H1 (cell line): ENCODE results near the gene HPS3.

Experiments used
- CEBPB ChIP-seq: IDR thresholded peaks from 2 replicates; pipeline ENCODE4 v1.6.1; 2012; ENCODE audit warnings: low read depth, low read length
- EP300 ChIP-seq, 2 experiments: IDR thresholded peaks; 1 replicate in 1 of 2; 2 replicates in 1 of 2; pipeline ENCODE4 v1.6.1; 2011 to 2012; ENCODE audit warnings: low read depth in 2 of 2, low read length in 2 of 2, mild to moderate bottlenecking in 2 of 2, borderline replicate concordance in 1 of 2, inconsistent platforms in 1 of 2, moderate library complexity in 1 of 2
- GTF2F1 ChIP-seq: IDR thresholded peaks from 2 replicates; pipeline ENCODE4 v1.6.1; 2012; ENCODE audit warnings: low read depth, low read length, improper control_type of control experiment, borderline replicate concordance
- JUND ChIP-seq: IDR thresholded peaks from 2 replicates; pipeline ENCODE4 v1.6.1; 2011; ENCODE audit warnings: mild to moderate bottlenecking, improper control_type of control experiment, low read length
- RNF2 ChIP-seq: fragments of 200-900, 300-1000 bp; sonication (generic); IDR thresholded peaks from 2 replicates; pipeline ENCODE4 v1.7.1; 2016; ENCODE audit warnings: borderline replicate concordance, low read depth, mild to moderate bottlenecking, antibody characterized with exemption, low read length; ENCODE audit not compliant: poor library complexity, severe bottlenecking; ENCODE audit errors: missing control alignments
- TF ChIP-seq, protein P1 (sequence below): IDR thresholded peaks from 2 replicates; pipeline ENCODE4 v1.6.1; 2011; ENCODE audit warnings: low read length, improper control_type of control experiment
- TF ChIP-seq, protein P2 (sequence below), 3 experiments: IDR thresholded peaks; 1 replicate in 2 of 3; 2 replicates in 1 of 3; pipeline versions ENCODE4 v1.5.1 to v1.6.1; 2011; ENCODE audit warnings: low read length in 3 of 3, mild to moderate bottlenecking in 3 of 3, inconsistent platforms in 2 of 3, low read depth in 1 of 3, moderate library complexity in 1 of 3; ENCODE audit not compliant: insufficient read depth in 1 of 3; ENCODE audit errors: control extremely low read depth in 1 of 3

DNA sequence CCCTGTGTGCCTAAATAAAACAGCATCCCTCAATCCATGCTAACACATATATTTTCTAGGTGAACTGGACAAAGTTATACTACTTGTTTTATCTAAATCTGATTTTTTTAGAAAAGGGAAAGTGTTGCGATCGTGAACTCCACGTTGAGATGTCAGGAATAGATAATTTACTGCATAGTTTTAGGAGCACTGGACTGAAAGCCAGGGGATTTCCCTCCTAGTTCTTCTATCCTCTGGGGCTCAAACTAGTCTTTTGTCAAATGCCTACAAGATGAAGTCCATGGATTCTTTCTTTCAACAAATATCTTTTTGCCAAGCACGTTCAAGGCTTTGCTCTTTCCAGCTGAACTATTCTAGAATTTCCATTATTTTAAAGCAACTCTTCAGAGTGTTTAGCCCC is 617 bp upstream of the HPS3 start:
- TF ChIP-seq, protein P1, sequence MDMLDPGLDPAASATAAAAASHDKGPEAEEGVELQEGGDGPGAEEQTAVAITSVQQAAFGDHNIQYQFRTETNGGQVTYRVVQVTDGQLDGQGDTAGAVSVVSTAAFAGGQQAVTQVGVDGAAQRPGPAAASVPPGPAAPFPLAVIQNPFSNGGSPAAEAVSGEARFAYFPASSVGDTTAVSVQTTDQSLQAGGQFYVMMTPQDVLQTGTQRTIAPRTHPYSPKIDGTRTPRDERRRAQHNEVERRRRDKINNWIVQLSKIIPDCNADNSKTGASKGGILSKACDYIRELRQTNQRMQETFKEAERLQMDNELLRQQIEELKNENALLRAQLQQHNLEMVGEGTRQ, result no peak
- TF ChIP-seq, protein P2, sequence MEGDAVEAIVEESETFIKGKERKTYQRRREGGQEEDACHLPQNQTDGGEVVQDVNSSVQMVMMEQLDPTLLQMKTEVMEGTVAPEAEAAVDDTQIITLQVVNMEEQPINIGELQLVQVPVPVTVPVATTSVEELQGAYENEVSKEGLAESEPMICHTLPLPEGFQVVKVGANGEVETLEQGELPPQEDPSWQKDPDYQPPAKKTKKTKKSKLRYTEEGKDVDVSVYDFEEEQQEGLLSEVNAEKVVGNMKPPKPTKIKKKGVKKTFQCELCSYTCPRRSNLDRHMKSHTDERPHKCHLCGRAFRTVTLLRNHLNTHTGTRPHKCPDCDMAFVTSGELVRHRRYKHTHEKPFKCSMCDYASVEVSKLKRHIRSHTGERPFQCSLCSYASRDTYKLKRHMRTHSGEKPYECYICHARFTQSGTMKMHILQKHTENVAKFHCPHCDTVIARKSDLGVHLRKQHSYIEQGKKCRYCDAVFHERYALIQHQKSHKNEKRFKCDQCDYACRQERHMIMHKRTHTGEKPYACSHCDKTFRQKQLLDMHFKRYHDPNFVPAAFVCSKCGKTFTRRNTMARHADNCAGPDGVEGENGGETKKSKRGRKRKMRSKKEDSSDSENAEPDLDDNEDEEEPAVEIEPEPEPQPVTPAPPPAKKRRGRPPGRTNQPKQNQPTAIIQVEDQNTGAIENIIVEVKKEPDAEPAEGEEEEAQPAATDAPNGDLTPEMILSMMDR (IDR thresholded peaks at IDR 0.05; ENCODE audit: control extremely low read depth in 1 of 3, insufficient read depth in 1 of 3, low read depth in 1 of 3, low read length in 3 of 3), result no peak
- TF ChIP-seq CEBPB (no peak), EP300 (IDR thresholded peaks at IDR 0.05; ENCODE audit: borderline replicate concordance in 1 of 2, low read depth in 2 of 2, low read length in 2 of 2) (no peak), RNF2 (no peak), JUND (no peak), GTF2F1 (no peak)
